Fibroblast of villous mesenchyme (primary cell): ENCODE measurements around the gene TMEM121. TPM values are rescaled to one million over a fixed set of nuclear protein-coding genes. Genes with fewer than 3 reads are reported as not detected.
"Not testable (repeated sequence)": the region's sequence is repeated elsewhere in the genome, so short reads cannot be mapped to it uniquely, and the experiment has no call there.

ENCODE experiments used
- DNase-seq: peaks from one replicate; pipeline ENCODE4 v3.0.0-alpha.2; 2010; ENCODE audit warnings: low read depth
- H3K4me3 ChIP-seq: 2 replicates; pipeline ENCODE4 v1.5.1; 2011; ENCODE audit warnings: low read depth, mild to moderate bottlenecking, low read length
- total RNA-seq: library from RNA; depleted of rRNA; stranded (reverse); fragments of >200 nt; gene quantifications from 2 replicates; pipeline ENCODE4 v1.2.3, GENCODE V29; 2012
- TF ChIP-seq, protein P1 (sequence below): IDR thresholded peaks from 2 replicates; pipeline ENCODE4 v1.5.1; 2012; ENCODE audit warnings: low read depth, mild to moderate bottlenecking, low read length; ENCODE audit not compliant: insufficient read depth

TMEM121 gene
- total RNA-seq, 1 donor, result 5.2 TPM

DNA sequence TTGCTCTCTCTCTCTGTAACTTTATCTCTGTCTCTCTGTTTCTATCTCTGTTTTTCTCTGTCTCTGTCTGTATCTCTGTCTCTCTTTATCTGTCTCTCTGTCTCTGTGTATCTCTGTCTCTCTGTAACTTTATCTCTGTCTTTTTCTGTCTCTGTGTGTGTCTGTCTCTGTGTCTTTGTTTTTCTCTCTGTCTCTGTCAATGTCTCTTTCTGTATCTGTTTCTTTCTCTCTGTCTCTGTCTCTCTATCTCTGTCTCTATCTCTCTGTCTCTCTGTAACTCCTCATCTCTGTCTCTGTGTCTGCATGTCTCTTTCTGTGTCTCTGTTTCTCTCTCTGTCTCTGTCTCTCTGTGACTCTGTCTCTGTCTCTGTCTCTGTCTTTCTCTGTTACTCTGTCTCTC is 51.7 kb downstream of the TMEM121 start:
- DNase-seq, result no peak
- TF ChIP-seq, protein P1, sequence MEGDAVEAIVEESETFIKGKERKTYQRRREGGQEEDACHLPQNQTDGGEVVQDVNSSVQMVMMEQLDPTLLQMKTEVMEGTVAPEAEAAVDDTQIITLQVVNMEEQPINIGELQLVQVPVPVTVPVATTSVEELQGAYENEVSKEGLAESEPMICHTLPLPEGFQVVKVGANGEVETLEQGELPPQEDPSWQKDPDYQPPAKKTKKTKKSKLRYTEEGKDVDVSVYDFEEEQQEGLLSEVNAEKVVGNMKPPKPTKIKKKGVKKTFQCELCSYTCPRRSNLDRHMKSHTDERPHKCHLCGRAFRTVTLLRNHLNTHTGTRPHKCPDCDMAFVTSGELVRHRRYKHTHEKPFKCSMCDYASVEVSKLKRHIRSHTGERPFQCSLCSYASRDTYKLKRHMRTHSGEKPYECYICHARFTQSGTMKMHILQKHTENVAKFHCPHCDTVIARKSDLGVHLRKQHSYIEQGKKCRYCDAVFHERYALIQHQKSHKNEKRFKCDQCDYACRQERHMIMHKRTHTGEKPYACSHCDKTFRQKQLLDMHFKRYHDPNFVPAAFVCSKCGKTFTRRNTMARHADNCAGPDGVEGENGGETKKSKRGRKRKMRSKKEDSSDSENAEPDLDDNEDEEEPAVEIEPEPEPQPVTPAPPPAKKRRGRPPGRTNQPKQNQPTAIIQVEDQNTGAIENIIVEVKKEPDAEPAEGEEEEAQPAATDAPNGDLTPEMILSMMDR, result no peak
- no peak overlapping the region for H3K4me3 ChIP-seq

GRCh38 chr14:105579221-105579620 is 52.8 kb downstream of the TMEM121 start:
- not testable (repeated sequence) for DNase-seq, H3K4me3 ChIP-seq

Other genes starting within 250 kb of the TMEM121 start
- gene BRF1, start 225.6 kb upstream of the TMEM121 start, total RNA-seq, result 32.8 and 41.2 TPM in 2 replicates
- gene PACS2, start 211.8 kb upstream of the TMEM121 start, total RNA-seq, result 35.0 and 50.3 TPM in 2 replicates
- under 0.01 and 0.32 TPM in 2 replicates for gene TEX22, start 128.0 kb upstream of the TMEM121 start, total RNA-seq
- 38.0 and 52.7 TPM in 2 replicates for gene MTA1, start 106.8 kb upstream of the TMEM121 start, total RNA-seq
- 8.6 and 18.0 TPM in 2 replicates for gene CRIP2, start 51.8 kb upstream of the TMEM121 start, total RNA-seq
- 1.3 and 2.6 TPM in 2 replicates for gene CRIP1, start 39.7 kb upstream of the TMEM121 start, total RNA-seq
- gene TEDC1, start 35.3 kb upstream of the TMEM121 start, total RNA-seq, result 7.3 and 8.4 TPM in 2 replicates